T-helper 17 cell (primary cell): ENCODE results near the gene NLRP2B. TPM values are rescaled to one million over a fixed set of nuclear protein-coding genes. Genes with fewer than 3 reads are reported as not detected.
"Not testable (repeated sequence)": the region's sequence is repeated elsewhere in the genome, so short reads cannot be mapped to it uniquely, and the experiment has no call there.

Experiments used
- ATAC-seq: fragments of 150-1000 bp; cut with Tn5 transposase; 2 replicates; pipeline ENCODE4 v1.10.0; 2021; ENCODE audit warnings: mild to moderate bottlenecking, moderate library complexity
- DNase-seq, 3 donors: peaks; one replicate each; pipeline versions ENCODE4 v3.0.0 to v3.0.0-alpha.2; 2020 to 2021
- H3K9me3 ChIP-seq: one replicate; pipeline ENCODE4 v1.7.0; 2013; ENCODE audit warnings: low read length, mild to moderate bottlenecking; ENCODE audit not compliant: control insufficient read depth, poor library complexity, severe bottlenecking
- H3K27ac Mint-ChIP-seq: one replicate; pipeline ENCODE4 v1.8.0; 2022; ENCODE audit warnings: mild to moderate bottlenecking, moderate library complexity, mixed read lengths
- H3K27me3 Mint-ChIP-seq: one replicate; pipeline ENCODE4 v1.8.0; 2022; ENCODE audit warnings: mixed read lengths
- H3K36me3 Mint-ChIP-seq: one replicate; pipeline ENCODE4 v1.8.0; 2022; ENCODE audit warnings: low read depth, mixed read lengths
- H3K4me1 Mint-ChIP-seq: one replicate; pipeline ENCODE4 v1.8.0; 2022; ENCODE audit warnings: mild to moderate bottlenecking, mixed read lengths
- H3K4me3 Mint-ChIP-seq: one replicate; pipeline ENCODE4 v1.8.0; 2022; ENCODE audit warnings: mild to moderate bottlenecking, moderate library complexity, mixed read lengths
- total RNA-seq, 4 donors: library from RNA in 2 of 4; stranded (reverse) in 2 of 4; gene quantifications; one replicate each; pipeline ENCODE4 v1.2.3 and lab custom pipeline; 2022 to 2026

The NLRP2B gene
- total RNA-seq (not detected), total RNA-seq (lab: John Stamatoyannopoulos, UW) (0 reads per million in 2 donors)

GRCh38 chrX:57680160-57680559, at the start of gene NLRP2B:
NLRP2B (minus strand) TSS chrX:57680260.
- no peaks in the 10 kb centered on the region for H3K9me3 ChIP-seq
- Mint-ChIP-seq H3K4me1 (no peaks in the 10 kb centered on the region), H3K4me3 (no peak within 1 kb of the TSS), H3K27ac (no peak within 1 kb of the TSS), H3K36me3 (no peaks in the 10 kb centered on the region), H3K27me3 (no peaks in the 10 kb centered on the region)
- DNase-seq (no peak), ATAC-seq (no peak)

GRCh38 chrX:57725995-57726394, 45.9 kb upstream of the NLRP2B start:
- H3K4me1 Mint-ChIP-seq, H3K36me3 Mint-ChIP-seq, ATAC-seq, H3K9me3 ChIP-seq, H3K27ac Mint-ChIP-seq, H3K27me3 Mint-ChIP-seq, H3K4me3 Mint-ChIP-seq, DNase-seq: not testable (repeated sequence)

GRCh38 chrX:57681341-57681740, 1.3 kb upstream of the NLRP2B start:
- Mint-ChIP-seq H3K27me3 (no peaks in the 10 kb centered on the region), H3K36me3 (no peaks in the 10 kb centered on the region), H3K4me3 (no peak overlapping the region), H3K4me1 (no peaks in the 10 kb centered on the region), H3K27ac (no peak overlapping the region)
- ATAC-seq: no peak
- H3K9me3 ChIP-seq: no peaks in the 10 kb centered on the region
- no peak for DNase-seq

GRCh38 chrX:57678686-57679428, 1.2 kb downstream of the NLRP2B start:
- Mint-ChIP-seq H3K4me3 (no peak overlapping the region), H3K36me3 (no peaks in the 10 kb centered on the region), H3K27ac (no peak overlapping the region), H3K27me3 (no peaks in the 10 kb centered on the region), H3K4me1 (no peaks in the 10 kb centered on the region)
- H3K9me3 ChIP-seq: no peaks in the 10 kb centered on the region
- DNase-seq (no peak), ATAC-seq (no peak)

GRCh38 chrX:57677132-57677858, 2.8 kb downstream of the NLRP2B start:
- ATAC-seq (no peak), DNase-seq (no peak)
- no peaks in the 10 kb centered on the region for H3K27me3 Mint-ChIP-seq
- no peaks in the 10 kb centered on the region for H3K9me3 ChIP-seq
- H3K4me3 Mint-ChIP-seq: no peak overlapping the region
- H3K27ac Mint-ChIP-seq: no peak overlapping the region
- no peaks in the 10 kb centered on the region for H3K36me3 Mint-ChIP-seq
- H3K4me1 Mint-ChIP-seq: no peaks in the 10 kb centered on the region

- no peaks in the 10 kb centered on the region for H3K27me3 Mint-ChIP-seq
- no peaks in the 10 kb centered on the region for H3K4me1 Mint-ChIP-seq
- no peaks in the 10 kb centered on the region for H3K36me3 Mint-ChIP-seq
- H3K27ac Mint-ChIP-seq: no peak overlapping the region
- no peak for ATAC-seq
- no peak overlapping the region for H3K4me3 Mint-ChIP-seq
- H3K9me3 ChIP-seq: no peaks in the 10 kb centered on the region
- DNase-seq: no peak
These were observed 4.7 kb downstream of the NLRP2B start for GRCh38 chrX:57675320-57675719.

- no peaks in the 10 kb centered on the region for H3K36me3 Mint-ChIP-seq
- no peaks in the 10 kb centered on the region for H3K9me3 ChIP-seq
- H3K4me1 Mint-ChIP-seq: no peaks in the 10 kb centered on the region
- ATAC-seq (no peak), DNase-seq (no peak)
- no peaks in the 10 kb centered on the region for H3K27me3 Mint-ChIP-seq
- no peak overlapping the region for H3K4me3 Mint-ChIP-seq
- no peak overlapping the region for H3K27ac Mint-ChIP-seq
These were observed 5.2 kb downstream of the NLRP2B start for GRCh38 chrX:57674861-57675260.

- Mint-ChIP-seq H3K4me3 (no peak overlapping the region), H3K27ac (no peak overlapping the region), H3K36me3 (no peaks in the 10 kb centered on the region), H3K4me1 (no peaks in the 10 kb centered on the region), H3K27me3 (no peaks in the 10 kb centered on the region)
- ATAC-seq (no peak), DNase-seq (no peak)
- H3K9me3 ChIP-seq: no peaks in the 10 kb centered on the region
These were observed 10.1 kb downstream of the NLRP2B start for GRCh38 chrX:57669961-57670360.

GRCh38 chrX:57667010-57667409, 13.1 kb downstream of the NLRP2B start:
- DNase-seq: no peak
- no peaks in the 10 kb centered on the region for H3K4me1 Mint-ChIP-seq
- no peak for ATAC-seq
- H3K9me3 ChIP-seq: no peaks in the 10 kb centered on the region
- H3K27ac Mint-ChIP-seq: no peak overlapping the region
- H3K36me3 Mint-ChIP-seq: no peaks in the 10 kb centered on the region
- H3K27me3 Mint-ChIP-seq: no peaks in the 10 kb centered on the region
- H3K4me3 Mint-ChIP-seq: no peak overlapping the region

- H3K27ac Mint-ChIP-seq: no peak overlapping the region
- no peaks in the 10 kb centered on the region for H3K9me3 ChIP-seq
- H3K4me1 Mint-ChIP-seq: no peaks in the 10 kb centered on the region
- H3K4me3 Mint-ChIP-seq: no peak overlapping the region
- no peaks in the 10 kb centered on the region for H3K27me3 Mint-ChIP-seq
- DNase-seq (no peak), ATAC-seq (no peak)
- H3K36me3 Mint-ChIP-seq: no peaks in the 10 kb centered on the region
These were observed 25.0 kb downstream of the NLRP2B start for GRCh38 chrX:57655065-57655464.

GRCh38 chrX:57652705-57653104, 27.4 kb downstream of the NLRP2B start:
- H3K27ac Mint-ChIP-seq: no peak overlapping the region
- no peaks in the 10 kb centered on the region for H3K36me3 Mint-ChIP-seq
- no peaks in the 10 kb centered on the region for H3K9me3 ChIP-seq
- no peak for ATAC-seq
- H3K4me3 Mint-ChIP-seq: no peak overlapping the region
- no peaks in the 10 kb centered on the region for H3K27me3 Mint-ChIP-seq
- H3K4me1 Mint-ChIP-seq: no peaks in the 10 kb centered on the region
- DNase-seq: no peak

- DNase-seq (no peak), ATAC-seq (no peak)
- Mint-ChIP-seq H3K36me3 (no peaks in the 10 kb centered on the region), H3K4me1 (no peaks in the 10 kb centered on the region), H3K4me3 (no peak overlapping the region), H3K27me3 (no peaks in the 10 kb centered on the region), H3K27ac (no peak overlapping the region)
- no peaks in the 10 kb centered on the region for H3K9me3 ChIP-seq
These were observed 28.7 kb downstream of the NLRP2B start for GRCh38 chrX:57651169-57651919.

- no peaks in the 10 kb centered on the region for H3K4me1 Mint-ChIP-seq
- H3K27ac Mint-ChIP-seq: no peak overlapping the region
- H3K4me3 Mint-ChIP-seq: no peak overlapping the region
- no peaks in the 10 kb centered on the region for H3K27me3 Mint-ChIP-seq
- ATAC-seq (no peak), DNase-seq (no peak)
- H3K36me3 Mint-ChIP-seq: no peaks in the 10 kb centered on the region
- H3K9me3 ChIP-seq: no peaks in the 10 kb centered on the region
These were observed 33.0 kb downstream of the NLRP2B start for GRCh38 chrX:57647020-57647419.
